ENCODE measurements around the gene FAXDC2. TPM values are rescaled to one million over a fixed set of nuclear protein-coding genes. Genes with fewer than 3 reads are reported as not detected.

Gene FAXDC2
- total and polyA plus RNA-seq, 2 of the 13 experiments (the other 11 are each of a cell fraction or from before 2014, with no cell fraction given) = 4.7 to 58.8 TPM

DNA sequence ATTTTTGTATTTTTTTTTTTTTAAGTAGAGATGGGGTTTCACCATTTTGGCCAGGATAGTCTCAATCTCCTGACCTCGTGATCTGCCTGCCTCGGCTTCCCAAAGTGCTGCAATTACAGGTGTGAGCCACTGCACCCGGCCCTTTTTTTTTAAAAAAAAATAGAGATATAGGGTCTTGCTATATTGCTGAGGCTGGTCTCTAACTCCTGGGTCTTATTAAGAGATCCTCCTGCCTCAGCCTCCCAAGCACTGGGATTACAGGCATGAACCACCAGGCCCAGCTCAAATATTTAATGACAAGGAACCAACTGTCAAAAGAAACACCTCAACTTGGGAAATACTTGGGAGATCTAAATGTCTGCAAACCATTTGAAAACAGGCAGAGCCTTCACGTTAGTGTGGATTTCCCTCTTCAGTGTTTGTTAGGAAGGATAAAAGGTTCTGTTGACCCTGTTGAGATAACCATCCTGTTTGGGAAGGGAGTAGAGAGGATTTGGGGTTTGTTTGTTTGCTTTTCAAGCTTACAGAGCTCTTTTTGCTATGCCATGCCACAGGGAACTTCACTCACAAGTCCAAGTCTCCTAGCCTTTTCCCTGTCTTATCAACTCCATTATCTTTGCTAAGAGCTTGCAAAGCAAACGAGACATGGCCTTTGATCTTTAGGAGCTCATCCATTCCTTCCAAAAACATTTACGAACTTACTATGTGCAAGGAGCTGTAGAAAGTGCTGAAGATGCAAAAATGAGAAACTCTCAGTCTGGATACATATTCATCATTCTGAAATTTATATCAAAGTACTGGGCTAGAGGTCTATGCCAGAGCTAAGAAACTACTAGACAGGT, 7.5 kb downstream of the FAXDC2 start (continued):
- no peak for TF ChIP-seq ZNF879 (CRISPR knock-in tag; IDR thresholded peaks at IDR 0.05)
- TF ChIP-seq SALL2 (CRISPR knock-in tag; IDR thresholded peaks at IDR 0.05) = no peak
- TF ChIP-seq MAFG (CRISPR knock-in tag; IDR thresholded peaks at IDR 0.05) = peak; percentile 52; the same call in 1 of the 2 replicates
- no peak for TF ChIP-seq XBP1 (CRISPR knock-in tag; IDR thresholded peaks at IDR 0.05)
- TF ChIP-seq SPEN (CRISPR knock-in tag; IDR thresholded peaks at IDR 0.05; ENCODE audit: low read depth) = no peak; the same call in 1 of the 2 replicates
- TF ChIP-seq ZNF34 (CRISPR knock-in tag; IDR thresholded peaks at IDR 0.05; ENCODE audit: borderline replicate concordance) = no peak
- no peak for TF ChIP-seq ZSCAN25 (CRISPR knock-in tag; IDR thresholded peaks at IDR 0.05)
- TF ChIP-seq NR2C2 (CRISPR knock-in tag; IDR thresholded peaks at IDR 0.05; ENCODE audit: borderline replicate concordance) = no peak
- no peak for TF ChIP-seq RFX1 (IDR thresholded peaks at IDR 0.05)
- TF ChIP-seq ZNF674 (CRISPR knock-in tag; IDR thresholded peaks at IDR 0.05; ENCODE audit: low read depth) = no peak
- TF ChIP-seq, protein P1, sequence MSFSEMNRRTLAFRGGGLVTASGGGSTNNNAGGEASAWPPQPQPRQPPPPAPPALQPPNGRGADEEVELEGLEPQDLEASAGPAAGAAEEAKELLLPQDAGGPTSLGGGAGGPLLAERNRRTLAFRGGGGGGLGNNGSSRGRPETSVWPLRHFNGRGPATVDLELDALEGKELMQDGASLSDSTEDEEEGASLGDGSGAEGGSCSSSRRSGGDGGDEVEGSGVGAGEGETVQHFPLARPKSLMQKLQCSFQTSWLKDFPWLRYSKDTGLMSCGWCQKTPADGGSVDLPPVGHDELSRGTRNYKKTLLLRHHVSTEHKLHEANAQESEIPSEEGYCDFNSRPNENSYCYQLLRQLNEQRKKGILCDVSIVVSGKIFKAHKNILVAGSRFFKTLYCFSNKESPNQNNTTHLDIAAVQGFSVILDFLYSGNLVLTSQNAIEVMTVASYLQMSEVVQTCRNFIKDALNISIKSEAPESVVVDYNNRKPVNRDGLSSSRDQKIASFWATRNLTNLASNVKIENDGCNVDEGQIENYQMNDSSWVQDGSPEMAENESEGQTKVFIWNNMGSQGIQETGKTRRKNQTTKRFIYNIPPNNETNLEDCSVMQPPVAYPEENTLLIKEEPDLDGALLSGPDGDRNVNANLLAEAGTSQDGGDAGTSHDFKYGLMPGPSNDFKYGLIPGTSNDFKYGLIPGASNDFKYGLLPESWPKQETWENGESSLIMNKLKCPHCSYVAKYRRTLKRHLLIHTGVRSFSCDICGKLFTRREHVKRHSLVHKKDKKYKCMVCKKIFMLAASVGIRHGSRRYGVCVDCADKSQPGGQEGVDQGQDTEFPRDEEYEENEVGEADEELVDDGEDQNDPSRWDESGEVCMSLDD (CRISPR knock-in tag; IDR thresholded peaks at IDR 0.05; ENCODE audit: borderline replicate concordance) = no peak
- TF ChIP-seq ZMYM2 (CRISPR knock-in tag; IDR thresholded peaks at IDR 0.05) = no peak
- 0 out of 2 replicates have a peak, but pooled peaks have one; percentile 21 for TF ChIP-seq ZNF431 (CRISPR knock-in tag; IDR thresholded peaks at IDR 0.05; ENCODE audit: borderline replicate concordance, low read depth)
- TF ChIP-seq, protein P2, sequence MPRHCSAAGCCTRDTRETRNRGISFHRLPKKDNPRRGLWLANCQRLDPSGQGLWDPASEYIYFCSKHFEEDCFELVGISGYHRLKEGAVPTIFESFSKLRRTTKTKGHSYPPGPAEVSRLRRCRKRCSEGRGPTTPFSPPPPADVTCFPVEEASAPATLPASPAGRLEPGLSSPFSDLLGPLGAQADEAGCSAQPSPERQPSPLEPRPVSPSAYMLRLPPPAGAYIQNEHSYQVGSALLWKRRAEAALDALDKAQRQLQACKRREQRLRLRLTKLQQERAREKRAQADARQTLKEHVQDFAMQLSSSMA (CRISPR knock-in tag; IDR thresholded peaks at IDR 0.05) = no peak
- TF ChIP-seq, protein P3, sequence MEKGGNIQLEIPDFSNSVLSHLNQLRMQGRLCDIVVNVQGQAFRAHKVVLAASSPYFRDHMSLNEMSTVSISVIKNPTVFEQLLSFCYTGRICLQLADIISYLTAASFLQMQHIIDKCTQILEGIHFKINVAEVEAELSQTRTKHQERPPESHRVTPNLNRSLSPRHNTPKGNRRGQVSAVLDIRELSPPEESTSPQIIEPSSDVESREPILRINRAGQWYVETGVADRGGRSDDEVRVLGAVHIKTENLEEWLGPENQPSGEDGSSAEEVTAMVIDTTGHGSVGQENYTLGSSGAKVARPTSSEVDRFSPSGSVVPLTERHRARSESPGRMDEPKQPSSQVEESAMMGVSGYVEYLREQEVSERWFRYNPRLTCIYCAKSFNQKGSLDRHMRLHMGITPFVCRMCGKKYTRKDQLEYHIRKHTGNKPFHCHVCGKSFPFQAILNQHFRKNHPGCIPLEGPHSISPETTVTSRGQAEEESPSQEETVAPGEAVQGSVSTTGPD (CRISPR knock-in tag; IDR thresholded peaks at IDR 0.05) = 0 out of 2 replicates have a peak, but pooled peaks have one; percentile 38
- TF ChIP-seq ZMYM3 (CRISPR knock-in tag; IDR thresholded peaks at IDR 0.05) = peak; percentile 44; the same call in 1 of the 2 replicates
- no peak for TF ChIP-seq ZNF598 (CRISPR knock-in tag; IDR thresholded peaks at IDR 0.05; ENCODE audit: borderline replicate concordance)
- TF ChIP-seq, protein P4, sequence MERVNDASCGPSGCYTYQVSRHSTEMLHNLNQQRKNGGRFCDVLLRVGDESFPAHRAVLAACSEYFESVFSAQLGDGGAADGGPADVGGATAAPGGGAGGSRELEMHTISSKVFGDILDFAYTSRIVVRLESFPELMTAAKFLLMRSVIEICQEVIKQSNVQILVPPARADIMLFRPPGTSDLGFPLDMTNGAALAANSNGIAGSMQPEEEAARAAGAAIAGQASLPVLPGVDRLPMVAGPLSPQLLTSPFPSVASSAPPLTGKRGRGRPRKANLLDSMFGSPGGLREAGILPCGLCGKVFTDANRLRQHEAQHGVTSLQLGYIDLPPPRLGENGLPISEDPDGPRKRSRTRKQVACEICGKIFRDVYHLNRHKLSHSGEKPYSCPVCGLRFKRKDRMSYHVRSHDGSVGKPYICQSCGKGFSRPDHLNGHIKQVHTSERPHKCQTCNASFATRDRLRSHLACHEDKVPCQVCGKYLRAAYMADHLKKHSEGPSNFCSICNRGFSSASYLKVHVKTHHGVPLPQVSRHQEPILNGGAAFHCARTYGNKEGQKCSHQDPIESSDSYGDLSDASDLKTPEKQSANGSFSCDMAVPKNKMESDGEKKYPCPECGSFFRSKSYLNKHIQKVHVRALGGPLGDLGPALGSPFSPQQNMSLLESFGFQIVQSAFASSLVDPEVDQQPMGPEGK (CRISPR knock-in tag; IDR thresholded peaks at IDR 0.05) = peak; percentile 60
- TF ChIP-seq ZNF335 (CRISPR knock-in tag; IDR thresholded peaks at IDR 0.05) = no peak
- no peak for TF ChIP-seq ARNT (IDR thresholded peaks at IDR 0.05)
- peak; percentile 84; the same call in 1 of the 2 replicates for TF ChIP-seq GFI1 (CRISPR knock-in tag; IDR thresholded peaks at IDR 0.05; ENCODE audit: borderline replicate concordance)
- peak; percentile 49; the same call in 1 of the 2 replicates for TF ChIP-seq ZNF788 (CRISPR knock-in tag; IDR thresholded peaks at IDR 0.05; ENCODE audit: borderline replicate concordance)
- no peak for TF ChIP-seq ZNF878 (CRISPR knock-in tag; IDR thresholded peaks at IDR 0.05)

Data from HepG2 (cell line).